Transverse colon (tissue), 4 donors: ENCODE data around the gene ATP5ME. TPM values are rescaled to one million over a fixed set of nuclear protein-coding genes. Genes with fewer than 3 reads are reported as not detected.

ENCODE experiments used
- DNase-seq: peaks from one replicate; pipeline ENCODE4 v3.0.0-alpha.2; 2019
- H3K27ac ChIP-seq, 4 donors: fragments of 200-600 bp; sonication (generic); 2 replicates each; pipeline ENCODE4 v1.5.1; 2016 to 2018; ENCODE audit warnings: inconsistent platforms in 4 of 4
- H3K27me3 ChIP-seq: fragments of 200-600 bp; sonication (generic); 2 replicates; pipeline ENCODE4 v1.5.1; 2017; ENCODE audit warnings: inconsistent platforms
- H3K36me3 ChIP-seq, 4 donors: fragments of 200-600 bp; sonication (generic); 2 replicates each; pipeline ENCODE4 v1.5.1; 2017 to 2019; ENCODE audit warnings: inconsistent platforms in 4 of 4
- H3K4me1 ChIP-seq, 4 donors: fragments of 200-600 bp; sonication (generic); 2 replicates each; pipeline ENCODE4 v1.5.1; 2017 to 2020; ENCODE audit warnings: inconsistent platforms in 4 of 4
- H3K4me3 ChIP-seq, 4 donors: fragments of 200-600 bp; sonication (generic); 1 replicate in 1 of 4; 2 replicates in 3 of 4; pipeline versions ENCODE4 v1.5.1 to v1.6.1; 2017 to 2019; ENCODE audit warnings: inconsistent platforms in 4 of 4
- H3K9me3 ChIP-seq, 2 donors: fragments of 200-600 bp; sonication (generic); 2 replicates each; pipeline ENCODE4 v1.5.1; 2017 to 2019; ENCODE audit warnings: inconsistent platforms in 2 of 2
- EP300 ChIP-seq: sonication (generic); formaldehyde crosslinking; IDR thresholded peaks from one replicate; pipeline ENCODE4 v1.6.1; 2017; ENCODE audit warnings: antibody characterized with exemption, low read depth
- POLR2A ChIP-seq: fragments of 450-650 bp; IDR thresholded peaks from one replicate; pipeline ENCODE4 v1.6.1; 2016; ENCODE audit warnings: antibody characterized with exemption, mild to moderate bottlenecking, moderate library complexity
- POLR2AphosphoS5 ChIP-seq, 3 donors: sonication (generic); formaldehyde crosslinking; IDR thresholded peaks; one replicate each; pipeline ENCODE4 v1.6.1; 2016; ENCODE audit warnings: antibody characterized with exemption in 3 of 3
- WGBS, 2 donors: methylation state at CpG; one replicate each; pipeline ENCODE4 v1.1.5; 2018; ENCODE audit warnings: low coverage in 1 of 2; 5-methylcytosine and 5-hydroxymethylcytosine counted together
- in situ Hi-C, 4 donors: fragments of 200-750 bp; cut with MboI; loops; one replicate each; pipeline versions ENCODE4 v1.15.0 to v1.15.1; 2017; ENCODE audit warnings: low sequenced_read_pairs in 3 of 4, low pct_ligation_motif_present in 1 of 4, low pct_unique_long_range_greater_than_20kb in 1 of 4
- intact Hi-C: fragments of 100-400 bp; cut with DNase I; formaldehyde crosslinking; loops from one replicate; pipeline ENCODE4 v1.15.1; 2023; ENCODE audit warnings: low total_unique reads
- total RNA-seq, 4 donors: library from RNA; depleted of rRNA; stranded (reverse); fragments of >200 nt; gene quantifications; one replicate each; pipeline ENCODE4 v1.1.0, GENCODE V29; 2016
- TF ChIP-seq, protein P1 (sequence below), 5 experiments: fragments of 200-600 bp in 3 of 5; fragments of 450-650 bp in 2 of 5; sonication (generic) in 3 of 5; IDR thresholded peaks; 1 replicate in 2 of 5; 2 replicates in 3 of 5; pipeline ENCODE4 v1.5.1; 2016 to 2017; ENCODE audit warnings: antibody characterized with exemption in 5 of 5, inconsistent platforms in 3 of 5, mild to moderate bottlenecking in 2 of 5, moderate library complexity in 1 of 5

ATP5ME gene
- total RNA-seq, 4 donors from 2014 or later: 52.0 to 152 (median 148) TPM; not detected in 1

DNA sequence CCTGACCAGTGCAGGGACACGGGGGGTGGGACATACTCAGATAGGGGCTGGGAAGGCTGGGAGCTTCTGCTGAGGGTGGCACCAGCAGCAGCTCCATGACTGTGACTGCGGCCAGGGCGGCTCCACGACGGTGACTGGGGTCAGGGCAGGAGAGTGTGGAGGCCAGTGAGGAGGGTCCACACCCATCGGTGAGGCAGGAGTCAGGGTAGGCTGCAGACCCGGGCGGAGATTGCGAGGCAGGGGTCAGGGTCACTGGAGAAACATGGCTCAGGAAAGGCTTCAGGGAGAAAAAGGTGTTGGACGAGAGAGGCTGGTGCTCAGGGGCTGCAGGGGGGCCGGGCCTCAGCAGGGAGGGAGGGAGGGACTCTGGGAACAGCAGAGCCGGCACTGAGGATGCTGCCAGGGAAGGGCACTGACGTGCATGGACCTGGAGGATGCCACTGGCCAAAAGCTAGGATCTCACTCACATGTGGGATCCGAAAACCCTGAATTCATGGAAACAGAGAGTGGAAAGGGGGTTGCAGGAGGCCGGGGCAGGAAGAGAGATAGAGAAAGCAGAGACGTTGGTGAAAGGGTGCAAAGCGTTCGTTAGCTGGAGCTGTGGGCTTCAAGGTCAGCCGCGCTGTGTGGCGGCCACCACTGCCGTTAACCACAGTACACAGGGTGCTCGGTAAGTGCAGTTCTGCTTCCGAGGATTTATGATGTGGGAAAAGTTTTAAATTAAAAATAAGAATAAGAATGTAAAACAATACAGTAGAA is 22.0 kb downstream of the ATP5ME start:
- intact Hi-C loops: no loop called here
- 70 to 75% methylated on average over 10 to 24 of the region's 24 CpGs for WGBS, 2 donors
- no peak overlapping the region for H3K27ac ChIP-seq
- H3K36me3 ChIP-seq: no peaks in the 10 kb centered on the region
- peaks cover 68% of the 10 kb centered on the region for H3K27me3 ChIP-seq
- no peaks in the 10 kb centered on the region for H3K4me1 ChIP-seq
- TF ChIP-seq POLR2A: no peak
- TF ChIP-seq EP300: no peak
- TF ChIP-seq, protein P1, sequence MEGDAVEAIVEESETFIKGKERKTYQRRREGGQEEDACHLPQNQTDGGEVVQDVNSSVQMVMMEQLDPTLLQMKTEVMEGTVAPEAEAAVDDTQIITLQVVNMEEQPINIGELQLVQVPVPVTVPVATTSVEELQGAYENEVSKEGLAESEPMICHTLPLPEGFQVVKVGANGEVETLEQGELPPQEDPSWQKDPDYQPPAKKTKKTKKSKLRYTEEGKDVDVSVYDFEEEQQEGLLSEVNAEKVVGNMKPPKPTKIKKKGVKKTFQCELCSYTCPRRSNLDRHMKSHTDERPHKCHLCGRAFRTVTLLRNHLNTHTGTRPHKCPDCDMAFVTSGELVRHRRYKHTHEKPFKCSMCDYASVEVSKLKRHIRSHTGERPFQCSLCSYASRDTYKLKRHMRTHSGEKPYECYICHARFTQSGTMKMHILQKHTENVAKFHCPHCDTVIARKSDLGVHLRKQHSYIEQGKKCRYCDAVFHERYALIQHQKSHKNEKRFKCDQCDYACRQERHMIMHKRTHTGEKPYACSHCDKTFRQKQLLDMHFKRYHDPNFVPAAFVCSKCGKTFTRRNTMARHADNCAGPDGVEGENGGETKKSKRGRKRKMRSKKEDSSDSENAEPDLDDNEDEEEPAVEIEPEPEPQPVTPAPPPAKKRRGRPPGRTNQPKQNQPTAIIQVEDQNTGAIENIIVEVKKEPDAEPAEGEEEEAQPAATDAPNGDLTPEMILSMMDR (IDR thresholded peaks at IDR 0.05): no peak
- no peak for TF ChIP-seq POLR2AphosphoS5 (IDR thresholded peaks at IDR 0.05)
- H3K4me3 ChIP-seq: no peak overlapping the region
- DNase-seq: no peak
- in situ Hi-C loops: no loop called here
- H3K9me3 ChIP-seq: no peaks in the 10 kb centered on the region

DNA sequence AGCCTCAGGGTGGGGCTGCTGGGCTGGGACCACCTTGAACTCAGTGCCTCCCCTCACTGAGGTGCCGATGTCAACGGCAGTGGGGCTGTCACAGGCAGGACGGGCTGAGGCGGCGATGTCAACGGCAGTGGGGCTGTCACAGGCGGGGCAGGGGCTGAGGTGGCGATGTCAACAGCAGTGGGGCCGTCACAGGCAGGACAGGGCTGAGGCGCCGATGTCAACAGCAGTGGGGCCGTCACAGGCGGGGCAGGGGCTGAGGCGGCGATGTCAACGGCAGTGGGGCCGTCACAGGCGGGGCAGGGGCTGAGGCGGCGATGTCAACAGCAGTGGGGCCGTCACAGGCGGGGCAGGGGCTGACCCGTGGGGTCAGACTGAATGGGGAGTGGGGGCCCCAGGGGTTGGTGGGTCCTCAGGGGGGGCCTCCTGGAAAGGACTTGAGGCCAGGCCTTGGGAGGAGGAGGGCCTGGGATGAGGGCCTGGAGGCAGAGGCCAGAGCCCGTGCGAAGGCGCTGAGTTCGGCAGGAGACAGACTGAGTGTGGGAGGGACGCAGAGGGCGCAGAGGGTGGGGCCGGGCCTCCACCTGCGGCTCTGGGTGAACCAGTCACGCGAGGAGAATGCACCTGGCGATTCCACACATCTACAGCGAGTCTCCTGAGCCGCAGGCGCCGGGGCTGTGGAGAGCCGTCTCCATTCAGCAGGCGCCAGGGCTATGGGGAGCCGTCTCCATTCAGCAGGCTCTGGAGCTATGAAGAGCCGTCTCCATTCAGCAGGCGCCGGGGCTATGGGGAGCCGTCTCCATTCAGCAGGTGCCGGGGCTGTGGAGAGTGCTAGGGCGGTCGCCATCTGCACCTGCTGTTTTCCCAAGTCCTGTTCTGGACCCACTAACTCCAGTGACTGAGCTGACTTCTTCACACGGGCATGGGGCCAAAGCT is 22.9 kb downstream of the ATP5ME start:
- Histone ChIP-seq H3K4me1 (no peaks in the 10 kb centered on the region), H3K9me3 (no peaks in the 10 kb centered on the region), H3K27ac (no peak overlapping the region), H3K27me3 (peaks cover 74% of the 10 kb centered on the region), H3K4me3 (no peak overlapping the region), H3K36me3 (no peaks in the 10 kb centered on the region)
- 54% methylated on average over 49 of the region's 49 CpGs; no CpG with 5 or more reads in 1 of the 2 donors for WGBS, 2 donors
- TF ChIP-seq EP300: no peak
- in situ Hi-C loops: no loop called here
- no peak for DNase-seq
- intact Hi-C loops: no loop called here

DNA sequence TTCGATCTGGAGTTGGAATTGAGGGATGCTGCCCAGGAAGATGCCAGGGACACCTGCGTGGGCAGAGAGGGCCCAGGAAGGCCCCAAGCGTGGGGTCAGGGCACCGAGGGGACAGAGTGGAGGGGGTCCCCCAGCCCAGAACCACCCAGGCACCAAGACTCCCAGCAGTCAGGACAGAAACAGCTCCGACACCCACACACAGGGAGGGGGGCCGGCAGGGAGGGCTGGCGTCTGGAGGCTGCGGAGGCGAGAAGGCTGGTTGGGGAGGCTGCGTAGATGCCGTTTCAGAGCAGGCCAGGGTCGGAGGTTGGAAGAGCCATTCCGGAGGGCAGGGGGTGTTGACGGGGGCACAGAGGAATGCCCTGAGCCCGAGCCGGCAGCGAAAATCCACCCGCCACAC is 23.6 kb downstream of the ATP5ME start:
- intact Hi-C loops: no loop called here
- no peak for DNase-seq
- H3K4me1 ChIP-seq: no peaks in the 10 kb centered on the region
- no peaks in the 10 kb centered on the region for H3K36me3 ChIP-seq
- 78 to 82% methylated on average over 4 to 18 of the region's 18 CpGs for WGBS, 2 donors
- H3K9me3 ChIP-seq: no peaks in the 10 kb centered on the region
- in situ Hi-C loops: no loop called here
- H3K27me3 ChIP-seq: peaks cover 67% of the 10 kb centered on the region
- H3K4me3 ChIP-seq: no peak overlapping the region
- no peak overlapping the region for H3K27ac ChIP-seq
- no peak for TF ChIP-seq EP300
- no peak for TF ChIP-seq POLR2A
- no peak for TF ChIP-seq POLR2AphosphoS5 (IDR thresholded peaks at IDR 0.05)
- TF ChIP-seq, protein P1 (IDR thresholded peaks at IDR 0.05): no peak

DNA sequence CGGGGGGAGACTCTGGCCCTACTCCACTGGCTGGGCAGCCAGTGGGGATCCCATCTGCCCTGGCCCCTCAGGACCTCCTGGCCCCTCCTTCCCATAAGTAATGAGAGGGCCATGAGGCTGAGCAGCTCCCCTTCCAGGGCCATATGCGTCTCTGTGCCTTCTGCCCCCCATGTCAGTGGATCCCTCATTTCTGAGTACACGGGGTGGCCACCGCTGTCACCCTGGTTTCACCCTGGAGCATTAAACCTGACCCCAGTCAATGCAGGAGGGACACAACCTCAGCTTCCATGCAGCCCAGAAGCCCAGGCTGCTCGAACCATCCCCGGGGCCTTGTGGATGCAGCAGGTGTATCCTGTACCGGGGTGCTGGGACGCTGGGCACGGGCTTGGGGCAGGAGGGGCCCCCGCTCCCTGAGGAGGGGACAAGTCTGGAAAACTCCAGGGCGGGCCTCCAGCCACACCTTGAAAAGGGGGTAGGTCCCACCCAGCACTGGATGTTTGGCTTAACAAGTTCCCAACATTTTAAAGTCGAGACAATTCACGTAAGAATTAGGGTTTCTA is 24.2 kb downstream of the ATP5ME start:
- Histone ChIP-seq H3K27ac (no peak overlapping the region), H3K36me3 (no peaks in the 10 kb centered on the region), H3K27me3 (peaks cover 60% of the 10 kb centered on the region), H3K9me3 (no peaks in the 10 kb centered on the region), H3K4me1 (no peaks in the 10 kb centered on the region), H3K4me3 (no peak overlapping the region)
- intact Hi-C loops (no loop called here), in situ Hi-C loops (no loop called here)
- TF ChIP-seq POLR2A (no peak), EP300 (no peak), POLR2AphosphoS5 (IDR thresholded peaks at IDR 0.05) (no peak)
- TF ChIP-seq, protein P1 (IDR thresholded peaks at IDR 0.05): no peak
- no peak for DNase-seq
- WGBS, 2 donors: 89% methylated on average over 13 of the region's 13 CpGs; no CpG with 5 or more reads in 1 of the 2 donors
